GM12872 (cell line): ENCODE data around the gene IBTK.

Source experiments
- TF ChIP-seq, protein P1 (sequence below): IDR thresholded peaks from 3 replicates; pipeline ENCODE4 v1.5.1; 2011; ENCODE audit warnings: low read depth, mild to moderate bottlenecking, low read length, moderate library complexity; ENCODE audit not compliant: insufficient read depth

The IBTK gene

DNA sequence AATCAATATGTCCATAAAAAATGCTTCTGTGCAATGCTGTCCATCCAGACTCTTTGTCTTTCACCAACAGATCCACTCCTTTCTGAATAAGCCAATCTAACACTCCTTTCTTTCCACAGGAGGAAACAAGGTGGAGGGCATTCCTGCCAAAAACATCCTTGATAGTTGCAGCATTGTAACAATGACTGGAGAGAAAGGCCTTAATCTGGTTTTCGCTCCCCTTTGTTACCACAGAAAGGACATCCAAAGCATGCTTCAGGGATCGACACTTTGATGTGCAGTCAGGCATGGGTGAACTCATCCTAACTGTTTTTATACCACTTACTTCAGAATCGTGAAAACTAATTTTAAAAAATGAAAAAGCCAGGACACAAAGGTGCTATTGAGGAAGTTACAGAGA, 7.4 kb downstream of the IBTK start:
- TF ChIP-seq, protein P1, sequence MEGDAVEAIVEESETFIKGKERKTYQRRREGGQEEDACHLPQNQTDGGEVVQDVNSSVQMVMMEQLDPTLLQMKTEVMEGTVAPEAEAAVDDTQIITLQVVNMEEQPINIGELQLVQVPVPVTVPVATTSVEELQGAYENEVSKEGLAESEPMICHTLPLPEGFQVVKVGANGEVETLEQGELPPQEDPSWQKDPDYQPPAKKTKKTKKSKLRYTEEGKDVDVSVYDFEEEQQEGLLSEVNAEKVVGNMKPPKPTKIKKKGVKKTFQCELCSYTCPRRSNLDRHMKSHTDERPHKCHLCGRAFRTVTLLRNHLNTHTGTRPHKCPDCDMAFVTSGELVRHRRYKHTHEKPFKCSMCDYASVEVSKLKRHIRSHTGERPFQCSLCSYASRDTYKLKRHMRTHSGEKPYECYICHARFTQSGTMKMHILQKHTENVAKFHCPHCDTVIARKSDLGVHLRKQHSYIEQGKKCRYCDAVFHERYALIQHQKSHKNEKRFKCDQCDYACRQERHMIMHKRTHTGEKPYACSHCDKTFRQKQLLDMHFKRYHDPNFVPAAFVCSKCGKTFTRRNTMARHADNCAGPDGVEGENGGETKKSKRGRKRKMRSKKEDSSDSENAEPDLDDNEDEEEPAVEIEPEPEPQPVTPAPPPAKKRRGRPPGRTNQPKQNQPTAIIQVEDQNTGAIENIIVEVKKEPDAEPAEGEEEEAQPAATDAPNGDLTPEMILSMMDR, result no peak

DNA sequence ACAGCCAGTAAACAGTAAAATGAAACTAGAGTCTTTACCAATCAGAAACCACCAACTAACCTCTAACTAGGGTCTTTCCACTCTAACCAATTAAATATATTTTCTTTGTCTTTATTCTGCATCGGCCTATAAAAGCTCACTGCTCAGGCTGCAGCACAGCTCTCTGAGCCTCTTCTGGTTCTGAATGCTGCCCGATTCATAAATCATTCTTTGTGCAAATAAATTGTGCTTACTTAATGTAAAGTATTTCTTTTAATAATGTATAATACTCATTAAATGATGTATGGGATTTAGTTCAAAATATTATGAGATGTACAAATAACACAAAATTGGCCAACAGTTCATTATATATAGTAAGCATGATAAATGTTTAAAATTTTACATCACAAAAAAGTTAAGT, 7.9 kb downstream of the IBTK start:
- TF ChIP-seq, protein P1, result no peak

DNA sequence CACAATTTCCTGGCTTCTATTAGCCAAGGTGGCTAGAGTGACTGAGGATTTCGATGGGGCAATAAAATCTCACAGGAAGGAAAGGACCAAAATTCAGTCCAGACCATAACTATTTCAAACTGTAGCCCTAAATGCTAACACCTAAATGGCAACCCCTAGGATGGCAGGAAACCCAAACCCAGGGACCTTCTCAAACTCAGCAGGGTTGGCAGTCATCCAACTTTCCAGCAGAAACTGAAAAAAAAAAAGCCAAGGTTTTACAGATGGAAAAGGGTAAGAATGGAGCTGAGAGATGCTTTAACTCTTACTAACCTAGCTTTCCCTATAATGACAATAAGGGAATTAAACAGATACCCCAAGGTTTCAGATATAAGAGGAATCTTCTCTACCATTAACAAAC, 10.5 kb downstream of the IBTK start:
- TF ChIP-seq, protein P1, result no peak

DNA sequence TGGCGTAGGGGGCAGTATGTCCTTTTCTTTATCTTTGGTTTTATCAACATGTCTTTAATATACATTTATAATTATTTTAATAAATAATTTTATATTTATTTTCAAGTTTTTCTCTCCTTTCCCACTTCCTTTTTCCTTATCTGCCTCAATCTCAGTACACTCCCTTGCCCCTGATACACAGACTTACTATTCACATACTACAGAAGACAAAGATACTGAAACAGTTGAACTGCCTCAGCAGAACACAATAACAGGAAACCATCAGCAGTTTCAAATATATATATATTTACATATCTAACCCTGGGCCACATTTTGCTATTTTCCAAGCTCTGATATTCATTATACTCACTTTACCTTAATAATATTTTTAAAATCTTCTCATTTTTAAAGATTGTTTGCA, 19.8 kb downstream of the IBTK start:
- TF ChIP-seq, protein P1, result no peak

DNA sequence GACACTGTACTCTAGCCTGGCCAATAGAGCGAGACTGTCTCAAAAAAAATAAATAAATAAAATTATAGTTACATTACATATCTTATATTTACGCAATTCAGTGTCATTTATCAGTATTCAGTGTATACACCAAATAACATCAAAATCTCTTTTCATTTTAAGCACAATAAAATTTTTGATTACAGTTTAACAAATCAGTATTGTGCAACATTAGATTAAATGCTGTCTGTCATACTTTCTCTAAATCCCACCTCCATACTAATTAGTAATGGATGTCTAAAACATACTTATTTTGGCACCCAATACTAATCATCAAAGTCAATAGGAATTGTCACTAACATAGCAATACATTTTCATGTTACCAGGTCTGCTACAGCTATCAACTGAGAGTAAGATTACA, 27.4 kb downstream of the IBTK start:
- TF ChIP-seq, protein P1, result no peak

DNA sequence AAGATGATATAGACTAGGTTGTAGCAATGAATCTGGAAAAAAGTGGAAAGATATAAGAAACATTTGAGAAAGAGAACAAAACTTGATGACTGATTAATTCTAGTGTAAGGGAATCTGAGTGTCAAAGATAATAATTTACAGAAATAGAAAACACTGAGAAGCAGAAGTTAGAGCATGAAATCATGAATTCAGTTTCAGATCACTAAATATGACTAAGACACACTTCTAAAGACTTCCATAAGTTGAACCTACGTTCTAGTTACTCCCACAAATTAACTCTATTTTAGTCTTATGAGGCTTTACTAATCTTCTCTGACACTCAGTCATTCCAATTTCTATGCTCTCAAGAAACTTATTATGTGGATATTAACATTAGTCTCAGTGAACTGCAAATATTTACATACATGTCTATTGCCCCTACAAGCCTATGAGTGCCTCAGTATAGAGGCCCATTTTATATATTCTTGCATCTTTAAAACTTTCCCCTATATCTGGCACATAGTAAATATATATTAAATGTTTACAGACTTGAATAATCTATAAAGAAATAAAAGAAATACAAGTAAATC, 30.4 kb downstream of the IBTK start:
- TF ChIP-seq, protein P1, result no peak

DNA sequence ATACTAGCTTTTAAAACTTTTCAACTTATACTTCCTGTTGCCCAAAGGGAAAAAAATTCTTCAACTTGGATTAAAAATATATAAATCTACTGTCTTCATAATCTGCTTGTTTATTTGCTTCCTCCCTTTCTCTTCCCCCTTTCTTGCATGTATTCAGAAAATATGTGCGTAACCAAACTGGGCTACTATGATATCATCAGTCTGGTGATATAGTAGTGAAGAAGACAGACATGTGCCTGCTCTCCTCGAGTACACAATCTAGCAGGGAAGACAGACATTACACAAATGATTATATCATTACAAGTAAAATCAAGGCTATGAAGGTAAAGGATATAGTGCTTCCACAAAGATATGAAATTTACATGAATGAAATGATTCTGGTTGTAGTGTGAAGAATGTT, 31.0 kb downstream of the IBTK start:
- TF ChIP-seq, protein P1, result no peak
